K562 (cell line): ENCODE measurements around the gene ZNF322. TPM values are rescaled to one million over a fixed set of nuclear protein-coding genes. Genes with fewer than 3 reads are reported as not detected.

Source experiments
- ADNP ChIP-seq: fragments of 200-800 bp; sonication (Bioruptor generic); IDR thresholded peaks from 2 replicates; pipeline ENCODE4 v1.6.1; 2016; ENCODE audit warnings: missing genetic modification characterization, missing compliant biosample characterization
- ARID1B ChIP-seq: fragments of 450-650 bp; IDR thresholded peaks from 2 replicates; pipeline ENCODE4 v1.6.1; 2016; ENCODE audit warnings: antibody characterized with exemption, mild to moderate bottlenecking, inconsistent platforms
- DACH1 ChIP-seq: fragments of 450-650 bp; IDR thresholded peaks from 2 replicates; pipeline ENCODE4 v1.6.1; 2018; ENCODE audit not compliant: partially characterized antibody
- HNRNPUL1 ChIP-seq: fragments of 200-400 bp; formaldehyde crosslinking; IDR thresholded peaks from 2 replicates; pipeline ENCODE4 v1.6.1; 2017; ENCODE audit warnings: low read length
- MCM5 ChIP-seq: fragments of 450-650 bp; IDR thresholded peaks from 2 replicates; pipeline ENCODE4 v1.6.1; 2016; ENCODE audit warnings: low read depth
- MED1 ChIP-seq: sonication (generic); formaldehyde crosslinking; IDR thresholded peaks from 2 replicates; pipeline ENCODE4 v1.8.1; 2023; ENCODE audit warnings: missing genetic modification reagents, borderline replicate concordance
- NR2C2 ChIP-seq, 2 experiments: fragments of 200-800 bp in 1 of 2; sonication (Bioruptor generic) in 1 of 2; sonication (generic) in 1 of 2; formaldehyde crosslinking in 1 of 2; IDR thresholded peaks; 2 replicates each; pipeline versions ENCODE4 v1.6.1 to v1.8.0; 2016 to 2022; ENCODE audit warnings: mild to moderate bottlenecking in 1 of 2, missing compliant biosample characterization in 1 of 2, missing genetic modification characterization in 1 of 2, missing genetic modification reagents in 1 of 2
- NR4A1 ChIP-seq, 2 experiments: fragments of 250-450 bp in 1 of 2; fragments of 450-650 bp in 1 of 2; sonication (Bioruptor Pico) in 1 of 2; IDR thresholded peaks; 2 replicates each; pipeline versions ENCODE4 v1.4.0 to v1.6.1; 2016 to 2020; ENCODE audit warnings: mild to moderate bottlenecking in 2 of 2, missing compliant biosample characterization in 1 of 2, missing genetic modification characterization in 1 of 2, moderate library complexity in 1 of 2
- POLR2G ChIP-seq: fragments of 200-400 bp; formaldehyde crosslinking; IDR thresholded peaks from 2 replicates; pipeline ENCODE4 v1.6.1; 2017; ENCODE audit warnings: low read depth, mild to moderate bottlenecking, antibody characterized with exemption, low read length, moderate library complexity
- RNF2 ChIP-seq: sonication (generic); IDR thresholded peaks from 2 replicates; pipeline ENCODE4 v1.6.1; 2016
- TRIM24 ChIP-seq, 2 experiments: fragments of 450-650 bp; IDR thresholded peaks; 2 replicates each; pipeline ENCODE4 v1.6.1; 2016
- YY1 ChIP-seq, 3 experiments: IDR thresholded peaks; 2 replicates each; pipeline ENCODE4 v1.6.1; 2011; ENCODE audit warnings: low read length in 2 of 3, mild to moderate bottlenecking in 2 of 3, moderate library complexity in 2 of 3, borderline replicate concordance in 1 of 3, control low read depth in 1 of 3, low read depth in 1 of 3; ENCODE audit not compliant: insufficient read depth in 3 of 3, insufficient replicate concordance in 2 of 3, control insufficient read depth in 1 of 3, insufficient read length in 1 of 3; ENCODE audit errors: extremely low read depth in 1 of 3
- ZNF354B ChIP-seq: fragments of 250-450 bp; sonication (Bioruptor Pico); IDR thresholded peaks from 2 replicates; pipeline ENCODE4 v1.4.0; 2020
- ZNF57 ChIP-seq: fragments of 450-650 bp; formaldehyde crosslinking; IDR thresholded peaks from 2 replicates; pipeline ENCODE4 v1.4.0; 2020; ENCODE audit warnings: mild to moderate bottlenecking, moderate library complexity
- polyA plus RNA-seq, 8 experiments: library from polyadenylated mRNA; depleted of rRNA in 4 of 8; stranded (reverse) in 5 of 8; unstranded in 3 of 8; fragments of >200 nt; fragmentation: Nextera tagmentation in 2 of 8; fragmentation: Illumina TruSeq in 1 of 8; extraction: Ambion mirVana in 2 of 8; extraction: Trizol in 1 of 8; gene quantifications; 2 replicates each; pipeline versions ENCODE4 v1.2.1 to v1.2.3, GENCODE V29; 2011 to 2014; ENCODE audit warnings: inconsistent platforms in 1 of 8, missing spikeins in 1 of 8
- total RNA-seq, 7 experiments: library from RNA; depleted of rRNA in 6 of 7; stranded (reverse); fragments of >200 nt in 6 of 7; fragmentation: Illumina TruSeq in 2 of 7; extraction: Trizol in 2 of 7; gene quantifications; 2 replicates each; pipeline versions ENCODE4 v1.2.1 to v1.2.3, GENCODE V29; 2011 to 2021; ENCODE audit warnings: low replicate concordance in 1 of 7
- TF ChIP-seq, protein P1 (sequence below): fragments of 450-650 bp; IDR thresholded peaks from 2 replicates; pipeline ENCODE4 v1.6.1; 2016; ENCODE audit warnings: missing biosample characterization, missing genetic modification characterization
- TF ChIP-seq, protein P2 (sequence below): sonication (generic); formaldehyde crosslinking; IDR thresholded peaks from 2 replicates; pipeline ENCODE4 v1.8.0; 2022; ENCODE audit warnings: mild to moderate bottlenecking, missing genetic modification reagents
- TF ChIP-seq, protein P3 (sequence below), 2 experiments: fragments of 450-650 bp in 1 of 2; sonication (generic) in 1 of 2; formaldehyde crosslinking in 1 of 2; IDR thresholded peaks in 1 of 2; conservative IDR thresholded peaks in 1 of 2; 2 replicates each; pipeline versions ENCODE4 v1.6.1 to v1.8.1; 2016 to 2023; ENCODE audit warnings: mild to moderate bottlenecking in 2 of 2, moderate library complexity in 2 of 2, inconsistent platforms in 1 of 2, missing genetic modification reagents in 1 of 2
- TF ChIP-seq, protein P4 (sequence below): fragments of 450-650 bp; IDR thresholded peaks from 2 replicates; pipeline ENCODE4 v1.6.1; 2017; ENCODE audit warnings: antibody characterized with exemption, mild to moderate bottlenecking

Gene ZNF322
- total and polyA plus RNA-seq, 9 of the 15 experiments (the other 6 are each of a cell fraction or from before 2014, with no cell fraction given) = 4.7 to 31.2 (median 18.7) TPM

DNA sequence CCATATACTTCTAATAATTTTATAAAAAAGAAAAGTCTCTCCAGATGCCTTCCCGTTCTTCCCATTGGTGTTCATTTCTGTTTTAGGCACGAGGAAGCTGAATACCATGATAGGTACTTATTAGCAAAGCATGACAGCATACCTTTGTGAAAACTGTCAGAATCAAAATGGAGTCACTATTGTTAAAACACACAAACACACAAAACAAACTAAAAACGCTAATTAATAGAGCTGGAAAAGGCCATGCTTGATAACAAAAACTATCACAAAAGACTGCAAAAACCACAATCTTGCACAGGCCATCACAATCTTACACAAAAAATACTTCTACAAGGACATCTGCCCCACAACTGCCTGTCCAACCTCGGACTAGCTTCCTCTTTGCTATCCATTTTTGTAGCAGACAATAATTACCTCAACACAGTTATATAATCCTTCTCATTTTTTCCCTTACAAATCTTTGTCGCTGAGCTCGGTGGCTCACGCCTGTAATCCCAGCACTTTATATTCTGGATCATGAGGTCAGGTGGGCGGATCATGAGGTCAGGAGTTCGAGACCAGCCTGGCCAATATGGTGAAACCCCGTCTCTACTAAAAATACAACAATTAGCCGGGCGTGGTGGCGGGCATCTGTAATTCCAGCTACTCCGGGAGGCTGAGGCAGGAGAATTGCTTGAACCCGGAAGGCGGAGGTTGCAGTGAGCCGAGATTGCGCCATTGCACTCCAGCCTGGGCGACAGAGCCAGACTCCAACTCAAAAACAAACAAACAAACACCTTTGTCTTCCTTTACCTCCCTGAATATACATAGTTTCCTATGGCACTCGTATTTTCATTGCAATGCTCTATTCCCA lies 66.0 kb downstream of the ZNF322 start (continued):
- no peak for TF ChIP-seq DACH1
- TF ChIP-seq, protein P1, sequence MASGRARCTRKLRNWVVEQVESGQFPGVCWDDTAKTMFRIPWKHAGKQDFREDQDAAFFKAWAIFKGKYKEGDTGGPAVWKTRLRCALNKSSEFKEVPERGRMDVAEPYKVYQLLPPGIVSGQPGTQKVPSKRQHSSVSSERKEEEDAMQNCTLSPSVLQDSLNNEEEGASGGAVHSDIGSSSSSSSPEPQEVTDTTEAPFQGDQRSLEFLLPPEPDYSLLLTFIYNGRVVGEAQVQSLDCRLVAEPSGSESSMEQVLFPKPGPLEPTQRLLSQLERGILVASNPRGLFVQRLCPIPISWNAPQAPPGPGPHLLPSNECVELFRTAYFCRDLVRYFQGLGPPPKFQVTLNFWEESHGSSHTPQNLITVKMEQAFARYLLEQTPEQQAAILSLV (tag) = peak; percentile 81
- TF ChIP-seq MCM5 = no peak
- TF ChIP-seq, protein P2, sequence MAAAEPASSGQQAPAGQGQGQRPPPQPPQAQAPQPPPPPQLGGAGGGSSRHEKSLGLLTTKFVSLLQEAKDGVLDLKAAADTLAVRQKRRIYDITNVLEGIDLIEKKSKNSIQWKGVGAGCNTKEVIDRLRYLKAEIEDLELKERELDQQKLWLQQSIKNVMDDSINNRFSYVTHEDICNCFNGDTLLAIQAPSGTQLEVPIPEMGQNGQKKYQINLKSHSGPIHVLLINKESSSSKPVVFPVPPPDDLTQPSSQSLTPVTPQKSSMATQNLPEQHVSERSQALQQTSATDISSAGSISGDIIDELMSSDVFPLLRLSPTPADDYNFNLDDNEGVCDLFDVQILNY (CRISPR knock-in tag) = no peak
- no peak for TF ChIP-seq HNRNPUL1
- TF ChIP-seq TRIM24 (IDR thresholded peaks at IDR 0.05) = peak in 1 of 2 experiments; percentile 37; a peak in 1 of 4 replicates
- TF ChIP-seq NR2C2 (CRISPR knock-in tag; IDR thresholded peaks at IDR 0.05) = no peak
- TF ChIP-seq NR2C2 (tag; IDR thresholded peaks at IDR 0.05) = peak; percentile 39
- no peak for TF ChIP-seq RNF2
- no peak for TF ChIP-seq NR4A1 (CRISPR knock-in tag; IDR thresholded peaks at IDR 0.05)
- peak; percentile 93 for TF ChIP-seq NR4A1 (tag; IDR thresholded peaks at IDR 0.05)
- peak; percentile 98 for TF ChIP-seq ADNP
- peak; percentile 38; the same call in 1 of the 2 replicates for TF ChIP-seq ARID1B
- TF ChIP-seq MED1 (CRISPR knock-in tag) = no peak
- peak; percentile 67 for TF ChIP-seq ZNF354B
- TF ChIP-seq, protein P3, sequence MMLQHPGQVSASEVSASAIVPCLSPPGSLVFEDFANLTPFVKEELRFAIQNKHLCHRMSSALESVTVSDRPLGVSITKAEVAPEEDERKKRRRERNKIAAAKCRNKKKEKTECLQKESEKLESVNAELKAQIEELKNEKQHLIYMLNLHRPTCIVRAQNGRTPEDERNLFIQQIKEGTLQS (IDR thresholded peaks at IDR 0.05) = peak; percentile 62
- TF ChIP-seq, protein P3 (CRISPR knock-in tag; conservative IDR thresholded peaks at IDR 0.05) = no peak
- no peak for TF ChIP-seq YY1 (IDR thresholded peaks at IDR 0.05; ENCODE audit: borderline replicate concordance in 1 of 3, control insufficient read depth in 1 of 3, extremely low read depth in 1 of 3, insufficient read depth in 3 of 3, insufficient read length in 1 of 3, insufficient replicate concordance in 2 of 3, low read depth in 1 of 3, low read length in 2 of 3)
- TF ChIP-seq, protein P4, sequence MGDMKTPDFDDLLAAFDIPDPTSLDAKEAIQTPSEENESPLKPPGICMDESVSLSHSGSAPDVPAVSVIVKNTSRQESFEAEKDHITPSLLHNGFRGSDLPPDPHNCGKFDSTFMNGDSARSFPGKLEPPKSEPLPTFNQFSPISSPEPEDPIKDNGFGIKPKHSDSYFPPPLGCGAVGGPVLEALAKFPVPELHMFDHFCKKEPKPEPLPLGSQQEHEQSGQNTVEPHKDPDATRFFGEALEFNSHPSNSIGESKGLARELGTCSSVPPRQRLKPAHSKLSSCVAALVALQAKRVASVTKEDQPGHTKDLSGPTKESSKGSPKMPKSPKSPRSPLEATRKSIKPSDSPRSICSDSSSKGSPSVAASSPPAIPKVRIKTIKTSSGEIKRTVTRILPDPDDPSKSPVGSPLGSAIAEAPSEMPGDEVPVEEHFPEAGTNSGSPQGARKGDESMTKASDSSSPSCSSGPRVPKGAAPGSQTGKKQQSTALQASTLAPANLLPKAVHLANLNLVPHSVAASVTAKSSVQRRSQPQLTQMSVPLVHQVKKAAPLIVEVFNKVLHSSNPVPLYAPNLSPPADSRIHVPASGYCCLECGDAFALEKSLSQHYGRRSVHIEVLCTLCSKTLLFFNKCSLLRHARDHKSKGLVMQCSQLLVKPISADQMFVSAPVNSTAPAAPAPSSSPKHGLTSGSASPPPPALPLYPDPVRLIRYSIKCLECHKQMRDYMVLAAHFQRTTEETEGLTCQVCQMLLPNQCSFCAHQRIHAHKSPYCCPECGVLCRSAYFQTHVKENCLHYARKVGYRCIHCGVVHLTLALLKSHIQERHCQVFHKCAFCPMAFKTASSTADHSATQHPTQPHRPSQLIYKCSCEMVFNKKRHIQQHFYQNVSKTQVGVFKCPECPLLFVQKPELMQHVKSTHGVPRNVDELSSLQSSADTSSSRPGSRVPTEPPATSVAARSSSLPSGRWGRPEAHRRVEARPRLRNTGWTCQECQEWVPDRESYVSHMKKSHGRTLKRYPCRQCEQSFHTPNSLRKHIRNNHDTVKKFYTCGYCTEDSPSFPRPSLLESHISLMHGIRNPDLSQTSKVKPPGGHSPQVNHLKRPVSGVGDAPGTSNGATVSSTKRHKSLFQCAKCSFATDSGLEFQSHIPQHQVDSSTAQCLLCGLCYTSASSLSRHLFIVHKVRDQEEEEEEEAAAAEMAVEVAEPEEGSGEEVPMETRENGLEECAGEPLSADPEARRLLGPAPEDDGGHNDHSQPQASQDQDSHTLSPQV = peak; percentile 98
- no peak for TF ChIP-seq POLR2G
- no peak for TF ChIP-seq ZNF57 (CRISPR knock-in tag)
